Muscle of leg (tissue), 11 donors: ENCODE data around the gene FGF14. TPM values are rescaled to one million over a fixed set of nuclear protein-coding genes. Genes with fewer than 3 reads are reported as not detected.
A peak's percentile ranks its signal among the peaks of the same experiment; 100 is the strongest.

Source experiments
- DNase-seq: peaks from one replicate; pipeline ENCODE4 v3.0.0; 2013
- H3K27ac ChIP-seq: one replicate; pipeline ENCODE4 v1.5.1; 2013; ENCODE audit warnings: mild to moderate bottlenecking, low read length, control low read depth
- H3K27me3 ChIP-seq: one replicate; pipeline ENCODE4 v1.6.1; 2013; ENCODE audit warnings: low read length; ENCODE audit not compliant: control insufficient read depth, insufficient read depth
- H3K36me3 ChIP-seq: one replicate; pipeline ENCODE4 v1.6.1; 2013; ENCODE audit warnings: low read length; ENCODE audit not compliant: control insufficient read depth, insufficient read depth
- H3K4me1 ChIP-seq: one replicate; pipeline ENCODE4 v1.6.1; 2013; ENCODE audit warnings: low read length; ENCODE audit not compliant: control insufficient read depth, insufficient read depth
- H3K4me3 ChIP-seq: one replicate; pipeline ENCODE4 v1.5.1; 2013; ENCODE audit warnings: low read length, control low read depth
- H3K9me3 ChIP-seq: replicated peaks from 2 replicates; pipeline ENCODE4 v1.6.1; 2013; ENCODE audit warnings: low read depth, low read length; ENCODE audit not compliant: control insufficient read depth
- WGBS: methylation state at CpG from one replicate; pipeline ENCODE4 v1.1.5; 2013; ENCODE audit warnings: missing lambda C conversion rate; ENCODE audit not compliant: insufficient coverage; 5-methylcytosine and 5-hydroxymethylcytosine counted together
- polyA plus RNA-seq, 8 donors: library from polyadenylated mRNA; unstranded; fragments of 120-200 nt; gene quantifications; one replicate each; pipeline versions ENCODE4 v1.2.1 to v1.2.3, GENCODE V29; 2013; ENCODE audit warnings: inconsistent platforms in 1 of 8, low replicate concordance in 1 of 8; ENCODE audit not compliant: insufficient read length in 8 of 8, insufficient read depth in 1 of 8
- total RNA-seq: library from RNA; stranded (reverse); fragments of 120-200 nt; gene quantifications from one replicate; pipeline ENCODE4 v1.2.4, GENCODE V29; 2013

Gene FGF14
- total and polyA plus RNA-seq, 9 donors = 0.09 to 2.1 (median 0.83) TPM

DNA sequence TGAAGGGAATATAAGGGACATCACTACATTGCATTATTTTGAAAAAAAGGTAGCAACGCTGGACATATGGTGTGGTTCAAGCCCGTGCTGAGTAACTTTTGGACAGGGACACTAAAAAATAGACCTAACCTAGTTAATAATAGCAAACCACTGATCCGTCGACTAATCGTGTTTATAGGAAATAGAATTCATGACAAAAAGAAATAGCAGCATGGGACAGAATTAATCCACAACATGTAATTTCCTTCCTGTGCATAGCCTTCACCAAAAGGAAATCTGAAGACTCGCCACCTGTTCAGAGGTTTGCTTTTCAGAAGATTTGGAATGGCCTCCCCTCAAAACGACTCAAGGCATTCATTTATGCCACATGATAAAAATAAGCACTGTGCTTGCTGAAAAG is 128.7 kb downstream of the FGF14 start:
- WGBS = no CpG with 5 or more reads among the region's 7 CpGs
- no peaks in the 10 kb centered on the region for H3K27me3 ChIP-seq
- no peaks in the 10 kb centered on the region for H3K36me3 ChIP-seq
- H3K27ac ChIP-seq = no peak overlapping the region
- H3K4me3 ChIP-seq = no peak overlapping the region
- H3K9me3 ChIP-seq = no peaks in the 10 kb centered on the region
- no peak for DNase-seq
- H3K4me1 ChIP-seq = no peaks in the 10 kb centered on the region

- WGBS = no CpG with 5 or more reads among the region's 1 CpG
- no peak overlapping the region for H3K27ac ChIP-seq
- no peaks in the 10 kb centered on the region for H3K27me3 ChIP-seq
- no peaks in the 10 kb centered on the region for H3K36me3 ChIP-seq
- H3K4me3 ChIP-seq = no peak overlapping the region
- no peaks in the 10 kb centered on the region for H3K4me1 ChIP-seq
- DNase-seq = no peak
- no peaks in the 10 kb centered on the region for H3K9me3 ChIP-seq
Observed at GRCh38 chr13:102267191-102267590, 134.7 kb downstream of the FGF14 start.

DNA sequence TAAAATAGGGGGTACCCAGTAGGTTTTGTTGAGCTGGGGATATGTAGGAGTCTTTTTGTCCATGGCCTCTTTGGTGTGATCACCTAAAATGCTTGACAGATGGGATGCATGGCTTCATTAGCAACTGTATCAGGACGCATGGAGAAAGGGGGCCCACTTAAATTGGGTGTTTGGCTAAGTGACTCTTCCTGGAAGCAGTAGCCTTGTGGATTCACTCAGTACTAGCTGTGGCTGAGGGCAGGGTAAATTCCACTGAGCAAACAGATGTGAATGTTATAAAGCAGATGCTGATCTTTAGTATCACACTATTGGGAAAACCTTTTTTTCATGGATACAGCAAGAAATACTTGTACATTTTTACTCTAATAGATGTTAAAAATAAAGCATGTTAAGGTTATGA is 140.0 kb downstream of the FGF14 start:
- Histone ChIP-seq H3K27ac (no peak overlapping the region), H3K4me1 (no peaks in the 10 kb centered on the region), H3K4me3 (no peak overlapping the region), H3K9me3 (no peaks in the 10 kb centered on the region), H3K36me3 (no peaks in the 10 kb centered on the region), H3K27me3 (no peaks in the 10 kb centered on the region)
- DNase-seq = peak; percentile 16
- 33% methylated on average over 1 of the region's 1 CpG for WGBS

- H3K4me3 ChIP-seq = no peak overlapping the region
- no CpG with 5 or more reads among the region's 3 CpGs for WGBS
Observed at GRCh38 chr13:102261316-102261715, 140.5 kb downstream of the FGF14 start.

GRCh38 chr13:102260256-102260655 is 141.6 kb downstream of the FGF14 start:
- no peak for DNase-seq
- H3K36me3 ChIP-seq = no peaks in the 10 kb centered on the region
- no peak overlapping the region for H3K27ac ChIP-seq
- H3K4me1 ChIP-seq = no peaks in the 10 kb centered on the region
- 50% methylated on average over 1 of the region's 6 CpGs for WGBS
- no peaks in the 10 kb centered on the region for H3K27me3 ChIP-seq
- no peaks in the 10 kb centered on the region for H3K9me3 ChIP-seq
- no peak overlapping the region for H3K4me3 ChIP-seq

More at GRCh38 chr13:102261316-102261715, 140.5 kb downstream of the FGF14 start:
- Histone ChIP-seq H3K9me3 (no peaks in the 10 kb centered on the region), H3K27ac (no peak overlapping the region), H3K4me1 (no peaks in the 10 kb centered on the region), H3K36me3 (no peaks in the 10 kb centered on the region), H3K27me3 (no peaks in the 10 kb centered on the region)
- DNase-seq = no peak

GRCh38 chr13:102255409-102255808 is 146.4 kb downstream of the FGF14 start:
- Histone ChIP-seq H3K4me3 (no peak overlapping the region), H3K9me3 (peaks cover 2% of the 10 kb centered on the region), H3K27me3 (no peaks in the 10 kb centered on the region), H3K36me3 (no peaks in the 10 kb centered on the region), H3K27ac (no peak overlapping the region), H3K4me1 (no peaks in the 10 kb centered on the region)
- no peak for DNase-seq

- no CpG with 5 or more reads among the region's 3 CpGs for WGBS
- no peaks in the 10 kb centered on the region for H3K36me3 ChIP-seq
- no peaks in the 10 kb centered on the region for H3K4me1 ChIP-seq
- no peak for DNase-seq
- H3K9me3 ChIP-seq = peaks cover 2% of the 10 kb centered on the region
- H3K27ac ChIP-seq = no peak overlapping the region
- no peaks in the 10 kb centered on the region for H3K27me3 ChIP-seq
- H3K4me3 ChIP-seq = no peak overlapping the region
Observed at GRCh38 chr13:102251817-102252216, 150.0 kb downstream of the FGF14 start.

GRCh38 chr13:102250448-102250847 is 151.4 kb downstream of the FGF14 start:
- H3K27me3 ChIP-seq = no peaks in the 10 kb centered on the region
- no peak overlapping the region for H3K27ac ChIP-seq
- no peaks in the 10 kb centered on the region for H3K4me1 ChIP-seq
- H3K9me3 ChIP-seq = peaks cover 2% of the 10 kb centered on the region
- no peaks in the 10 kb centered on the region for H3K36me3 ChIP-seq
- no peak for DNase-seq
- H3K4me3 ChIP-seq = no peak overlapping the region
- WGBS = no CpG with 5 or more reads among the region's 2 CpGs

- Histone ChIP-seq H3K27ac (no peak overlapping the region), H3K4me3 (no peak overlapping the region), H3K36me3 (no peaks in the 10 kb centered on the region), H3K27me3 (no peaks in the 10 kb centered on the region), H3K4me1 (no peaks in the 10 kb centered on the region), H3K9me3 (no peaks in the 10 kb centered on the region)
- DNase-seq = no peak
- WGBS = no CpG with 5 or more reads among the region's 3 CpGs
Observed at GRCh38 chr13:102244607-102245227, 157.1 kb downstream of the FGF14 start.

GRCh38 chr13:102240110-102240509 is 161.7 kb downstream of the FGF14 start:
- no peaks in the 10 kb centered on the region for H3K27me3 ChIP-seq
- no peaks in the 10 kb centered on the region for H3K36me3 ChIP-seq
- no peaks in the 10 kb centered on the region for H3K4me1 ChIP-seq
- H3K4me3 ChIP-seq = no peak overlapping the region
- no peak for DNase-seq
- 88% methylated on average over 2 of the region's 3 CpGs for WGBS
- no peak overlapping the region for H3K27ac ChIP-seq
- H3K9me3 ChIP-seq = no peaks in the 10 kb centered on the region

GRCh38 chr13:102237230-102237629 is 164.6 kb downstream of the FGF14 start:
- Histone ChIP-seq H3K4me1 (no peaks in the 10 kb centered on the region), H3K9me3 (no peaks in the 10 kb centered on the region), H3K4me3 (no peak overlapping the region), H3K36me3 (no peaks in the 10 kb centered on the region), H3K27ac (no peak overlapping the region), H3K27me3 (no peaks in the 10 kb centered on the region)
- 34% methylated on average over 6 of the region's 6 CpGs for WGBS
- no peak for DNase-seq
